Measurements from ENCODE around the gene DGKG. TPM values are rescaled to one million over a fixed set of nuclear protein-coding genes. Genes with fewer than 3 reads are reported as not detected.

DGKG gene
- total and polyA plus RNA-seq, 2 of the 8 experiments (the other 6 are each of a cell fraction or from before 2014, with no cell fraction given): 0.30 to 0.48 TPM

- TF ChIP-seq CHD7 (IDR thresholded peaks at IDR 0.05; ENCODE audit: insufficient replicate concordance, low read length): no peak
- no peak for TF ChIP-seq SIRT6 (IDR thresholded peaks at IDR 0.05; ENCODE audit: low read length)
- no peak for TF ChIP-seq ATF2 (IDR thresholded peaks at IDR 0.05; ENCODE audit: low read length)
- no peak for TF ChIP-seq USF2 (IDR thresholded peaks at IDR 0.05; ENCODE audit: low read length)
- no peak for TF ChIP-seq JUND (IDR thresholded peaks at IDR 0.05; ENCODE audit: low read length)
- TF ChIP-seq EP300 (IDR thresholded peaks at IDR 0.05; ENCODE audit: borderline replicate concordance in 1 of 2, low read depth in 2 of 2, low read length in 2 of 2): no peak
Observed at GRCh38 chr3:186406669-186407635, 44.9 kb upstream of the DGKG start (continued).
